GM19328 (cell line): ENCODE results near the gene C16orf46.
A peak's percentile ranks its signal among the peaks of the same experiment; 100 is the strongest.
"Not testable (repeated sequence)": the region's sequence is repeated elsewhere in the genome, so short reads cannot be mapped to it uniquely, and the experiment has no call there.

ENCODE experiments used
- ATAC-seq: cut with Tn5 transposase; IDR thresholded peaks from one replicate; pipeline ENCODE4 v1.9.1; 2021; ENCODE audit warnings: mild to moderate bottlenecking, moderate library complexity; ENCODE audit not compliant: unreplicated experiment

The C16orf46 gene

GRCh38 chr16:81077076-81077940 is at the start of gene C16orf46:
TSS of gene C16orf46 (minus strand) at chr16:81077238. CDS start at chr16:81063955, 13,283 bp downstream.
- ATAC-seq, result peak; percentile 98

- ATAC-seq, result no peak
Observed at GRCh38 chr16:81123092-81123852, 46.2 kb upstream of the C16orf46 start.

GRCh38 chr16:81121474-81121990 is 44.5 kb upstream of the C16orf46 start:
- no peak for ATAC-seq

- ATAC-seq, result no peak
Observed at GRCh38 chr16:81117436-81117835, 40.4 kb upstream of the C16orf46 start.

DNA sequence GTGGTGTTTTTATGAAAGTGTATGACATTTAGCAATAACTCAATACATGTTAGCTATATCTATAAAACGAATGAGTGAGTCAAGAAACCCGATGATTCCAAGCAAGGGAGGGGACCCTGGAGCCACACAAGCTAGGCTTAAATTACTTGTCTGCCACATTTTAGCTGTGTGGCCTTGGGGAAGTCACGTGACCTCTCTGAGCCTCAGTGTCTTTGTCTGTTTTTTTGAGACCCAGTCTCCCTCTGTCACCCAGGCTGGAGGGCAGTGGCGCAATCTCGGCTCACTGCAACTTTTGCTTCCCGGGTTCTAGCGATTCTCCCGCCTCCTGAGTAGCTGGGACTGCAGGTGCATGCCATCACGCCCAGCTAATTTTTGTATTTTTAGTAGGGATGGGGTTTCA is 39.2 kb upstream of the C16orf46 start:
- ATAC-seq, result no peak

DNA sequence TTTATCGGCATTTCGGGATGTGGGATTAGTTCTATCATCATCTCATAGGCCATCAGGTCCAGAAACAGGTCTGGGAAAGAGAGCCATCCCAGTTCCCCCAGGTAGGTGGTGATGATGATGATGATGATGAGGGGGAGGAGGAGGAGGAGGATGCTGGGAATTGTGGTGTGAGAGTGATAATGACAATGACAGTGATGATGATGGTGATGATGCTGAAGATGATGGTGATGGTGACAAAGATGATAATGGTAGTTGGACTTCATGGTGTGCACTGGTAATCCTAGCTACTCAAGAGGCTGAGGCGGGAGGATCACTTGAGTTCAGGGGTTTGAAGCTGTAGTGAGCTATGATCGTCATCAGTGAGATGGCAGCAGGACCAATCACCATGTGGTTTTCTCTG is 35.4 kb upstream of the C16orf46 start:
- no peak for ATAC-seq

- not testable (repeated sequence) for ATAC-seq
Observed at GRCh38 chr16:81109274-81109673, 32.2 kb upstream of the C16orf46 start.

DNA sequence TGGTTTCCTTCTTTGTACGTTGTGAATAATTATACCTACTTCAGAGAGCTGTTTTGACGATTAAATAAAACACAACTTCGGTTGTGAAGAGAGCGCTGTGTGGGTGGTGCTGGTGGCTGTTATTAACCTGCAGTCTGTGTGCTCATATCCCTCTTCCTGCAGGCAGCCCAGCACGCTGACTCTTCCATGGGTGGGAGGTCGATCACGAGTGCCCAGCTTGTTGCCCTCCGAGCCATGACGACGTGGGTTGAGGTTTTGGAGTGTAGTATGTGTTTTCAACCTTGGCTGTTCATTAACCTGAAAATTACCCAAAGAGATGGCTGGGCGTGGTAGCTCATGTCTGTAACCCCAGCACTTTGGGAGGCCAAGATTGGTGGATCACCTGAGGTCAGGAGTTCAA is 30.5 kb upstream of the C16orf46 start:
- no peak for ATAC-seq

- ATAC-seq, result no peak
Observed at GRCh38 chr16:81106826-81107503, 29.9 kb upstream of the C16orf46 start.

- no peak for ATAC-seq
Observed at GRCh38 chr16:81105946-81106345, 28.9 kb upstream of the C16orf46 start.

DNA sequence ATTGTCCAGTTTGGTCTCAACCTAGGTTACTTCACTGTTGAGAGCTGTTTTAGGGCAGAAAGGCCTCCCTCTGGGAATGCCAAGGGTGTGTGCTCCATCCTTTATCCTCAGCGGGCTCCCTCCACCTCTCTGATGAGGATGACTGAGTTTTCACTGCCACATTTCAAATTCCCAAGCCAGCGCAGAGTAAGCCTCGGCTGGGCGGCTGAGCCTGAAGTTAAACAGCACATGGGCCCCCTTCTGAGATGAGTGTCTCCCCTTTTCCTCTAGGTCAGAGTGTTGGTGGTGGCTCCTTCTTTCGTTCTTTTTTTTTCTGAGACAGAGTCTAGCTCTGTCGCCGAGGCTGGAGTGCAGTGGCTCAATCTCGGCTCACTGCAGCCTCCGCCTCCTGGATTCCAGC is 24.7 kb upstream of the C16orf46 start:
- ATAC-seq, result no peak

DNA sequence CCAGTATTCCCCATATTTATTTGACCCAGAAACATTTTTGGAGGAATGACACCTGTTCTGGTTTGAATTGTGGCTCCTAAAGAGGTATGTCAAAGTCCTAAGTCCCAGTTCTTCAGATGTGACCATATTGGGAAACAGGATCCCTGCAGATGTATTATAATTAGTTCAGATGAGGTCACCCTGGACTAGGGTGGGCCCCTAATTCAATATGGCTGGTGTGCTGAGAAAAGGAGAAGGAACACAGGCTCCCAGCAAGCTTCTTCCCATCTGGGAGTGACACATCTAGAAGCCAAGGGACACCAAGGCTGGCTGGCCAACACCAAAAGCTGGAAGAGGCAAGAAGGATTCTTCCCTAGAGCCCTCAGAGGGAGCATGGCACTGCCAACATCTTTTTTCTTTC is 22.9 kb upstream of the C16orf46 start:
- ATAC-seq, result no peak

GRCh38 chr16:81097230-81097629 is 20.2 kb upstream of the C16orf46 start:
- no peak for ATAC-seq

GRCh38 chr16:81096715-81097208 is 19.7 kb upstream of the C16orf46 start:
- ATAC-seq, result no peak

DNA sequence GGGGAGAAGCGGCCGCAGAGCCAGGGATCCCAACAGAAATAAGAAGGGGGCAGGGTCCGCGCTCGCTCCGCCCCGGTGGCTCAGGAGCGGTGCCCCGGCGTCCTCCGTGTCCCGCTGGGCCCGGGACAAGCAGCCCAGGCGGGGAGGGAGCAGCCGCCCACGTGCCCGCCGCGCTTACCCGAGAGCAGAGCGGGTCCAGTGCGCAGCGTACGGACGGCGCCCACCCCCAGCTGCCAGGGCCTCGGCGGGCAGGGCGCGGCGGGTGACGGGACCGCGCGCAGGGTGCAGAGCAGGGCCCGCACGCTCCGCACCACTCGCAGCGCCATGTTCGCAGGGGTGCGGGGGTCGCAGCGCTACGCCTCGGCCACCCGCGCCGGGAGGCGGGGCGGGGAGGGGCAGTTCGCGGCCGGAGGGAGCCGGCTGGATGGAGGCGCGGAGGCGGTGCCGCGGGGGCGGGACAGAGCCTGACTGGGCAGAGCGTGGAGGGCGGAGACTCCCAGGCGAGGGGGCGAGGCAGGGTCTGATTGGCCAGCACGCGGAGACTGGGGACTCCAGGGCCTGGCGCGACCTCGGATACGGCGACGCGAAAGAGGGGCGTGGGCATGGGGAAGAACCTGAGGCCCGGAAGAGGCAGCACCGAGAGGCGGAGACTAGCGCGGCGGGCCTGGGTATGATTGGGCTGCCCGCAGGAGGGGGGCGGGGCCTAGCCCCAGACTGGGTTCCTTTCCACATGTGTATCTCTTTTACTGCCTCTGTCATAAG is 19.1 kb upstream of the C16orf46 start, which contains the start of gene GCSH:
Gene GCSH, minus strand, starts transcription at position 443 of the 762 bp plus-strand sequence. Its CDS starts 117 bp downstream, at position 326.
- peak; percentile 99 for ATAC-seq

- peak; percentile 9 for ATAC-seq
Observed at GRCh38 chr16:81095653-81095952, 18.6 kb upstream of the C16orf46 start.

- no peak for ATAC-seq
Observed at GRCh38 chr16:81094771-81095251, 17.8 kb upstream of the C16orf46 start.

DNA sequence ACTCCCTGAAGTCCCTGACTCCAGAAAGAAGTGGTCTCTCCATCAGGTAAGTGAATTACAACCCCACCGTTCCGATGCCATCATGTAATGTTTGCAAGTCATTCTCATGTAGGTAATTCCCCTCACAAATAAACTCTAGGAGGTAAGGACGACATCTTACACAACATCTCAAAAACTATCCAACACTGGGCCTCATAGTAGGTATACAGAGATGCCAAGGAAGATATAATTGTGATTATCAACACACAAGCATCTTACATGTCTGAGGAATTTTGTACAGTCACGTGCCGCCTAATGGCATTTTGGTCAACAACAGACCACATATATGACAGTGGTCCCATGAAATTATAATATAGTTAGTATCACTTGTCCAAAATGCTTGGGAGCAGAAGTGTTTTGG is 11.8 kb upstream of the C16orf46 start:
- no peak for ATAC-seq

- ATAC-seq, result no peak
Observed at GRCh38 chr16:81081014-81081413, 4.0 kb upstream of the C16orf46 start.

- no peak for ATAC-seq
Observed at GRCh38 chr16:81080233-81080632, 3.2 kb upstream of the C16orf46 start.
